Measurements from ENCODE around the gene VARS1.

DNA sequence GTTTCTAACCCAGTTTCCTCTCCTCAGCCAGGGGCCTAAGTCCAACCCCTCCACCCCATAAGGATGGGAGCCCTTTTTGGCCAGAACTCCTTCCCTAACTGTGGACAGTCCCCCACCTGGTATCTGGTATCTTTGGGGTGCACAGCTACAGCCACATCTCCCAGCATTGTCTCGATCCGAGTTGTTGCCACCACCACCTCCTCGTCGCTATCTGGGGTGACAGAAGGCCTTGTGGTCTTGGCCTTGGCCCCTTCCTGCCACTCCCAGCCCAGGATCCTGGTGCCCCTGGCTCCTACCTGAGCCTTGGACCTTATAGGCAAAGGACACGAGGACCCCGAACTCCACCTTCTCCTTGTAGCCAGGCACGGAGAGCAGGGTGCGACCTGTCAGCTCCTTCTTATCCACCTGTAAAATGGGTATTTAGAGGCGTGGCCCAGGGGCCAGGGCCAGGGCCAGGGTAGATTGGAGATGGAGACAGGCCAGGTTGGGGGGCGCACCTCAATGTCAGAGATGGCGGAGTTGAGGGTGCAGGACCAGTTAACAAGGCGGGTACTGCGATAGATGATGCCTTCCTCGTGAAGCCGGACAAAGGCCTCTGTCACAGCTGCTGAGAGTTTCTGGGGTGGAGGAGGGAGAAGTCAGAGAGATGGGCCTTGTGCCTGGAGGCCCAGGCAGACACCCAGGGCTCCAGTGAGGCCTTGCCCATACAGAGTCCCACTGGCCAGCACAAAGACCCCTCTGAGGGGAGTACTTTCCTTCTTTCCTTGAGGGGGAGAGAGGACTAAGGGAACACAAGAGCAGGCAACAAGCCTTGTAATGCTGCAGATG is 11.2 kb downstream of the VARS1 start:
- TF ChIP-seq POLR2A (IDR thresholded peaks at IDR 0.05; ENCODE audit: low read depth, low read length) = no peak
- TF ChIP-seq, protein P1, sequence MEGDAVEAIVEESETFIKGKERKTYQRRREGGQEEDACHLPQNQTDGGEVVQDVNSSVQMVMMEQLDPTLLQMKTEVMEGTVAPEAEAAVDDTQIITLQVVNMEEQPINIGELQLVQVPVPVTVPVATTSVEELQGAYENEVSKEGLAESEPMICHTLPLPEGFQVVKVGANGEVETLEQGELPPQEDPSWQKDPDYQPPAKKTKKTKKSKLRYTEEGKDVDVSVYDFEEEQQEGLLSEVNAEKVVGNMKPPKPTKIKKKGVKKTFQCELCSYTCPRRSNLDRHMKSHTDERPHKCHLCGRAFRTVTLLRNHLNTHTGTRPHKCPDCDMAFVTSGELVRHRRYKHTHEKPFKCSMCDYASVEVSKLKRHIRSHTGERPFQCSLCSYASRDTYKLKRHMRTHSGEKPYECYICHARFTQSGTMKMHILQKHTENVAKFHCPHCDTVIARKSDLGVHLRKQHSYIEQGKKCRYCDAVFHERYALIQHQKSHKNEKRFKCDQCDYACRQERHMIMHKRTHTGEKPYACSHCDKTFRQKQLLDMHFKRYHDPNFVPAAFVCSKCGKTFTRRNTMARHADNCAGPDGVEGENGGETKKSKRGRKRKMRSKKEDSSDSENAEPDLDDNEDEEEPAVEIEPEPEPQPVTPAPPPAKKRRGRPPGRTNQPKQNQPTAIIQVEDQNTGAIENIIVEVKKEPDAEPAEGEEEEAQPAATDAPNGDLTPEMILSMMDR (conservative IDR thresholded peaks at IDR 0.05; ENCODE audit: low read depth, low read length) = no peak
- TF ChIP-seq, protein P2, sequence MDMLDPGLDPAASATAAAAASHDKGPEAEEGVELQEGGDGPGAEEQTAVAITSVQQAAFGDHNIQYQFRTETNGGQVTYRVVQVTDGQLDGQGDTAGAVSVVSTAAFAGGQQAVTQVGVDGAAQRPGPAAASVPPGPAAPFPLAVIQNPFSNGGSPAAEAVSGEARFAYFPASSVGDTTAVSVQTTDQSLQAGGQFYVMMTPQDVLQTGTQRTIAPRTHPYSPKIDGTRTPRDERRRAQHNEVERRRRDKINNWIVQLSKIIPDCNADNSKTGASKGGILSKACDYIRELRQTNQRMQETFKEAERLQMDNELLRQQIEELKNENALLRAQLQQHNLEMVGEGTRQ (IDR thresholded peaks at IDR 0.05; ENCODE audit: low read depth, low read length) = no peak
- no peak for TF ChIP-seq CEBPB (IDR thresholded peaks at IDR 0.05; ENCODE audit: low read depth, low read length)
- TF ChIP-seq MAFK (IDR thresholded peaks at IDR 0.05; ENCODE audit: low read depth, low read length) = no peak
- no peak for TF ChIP-seq MAZ (IDR thresholded peaks at IDR 0.05; ENCODE audit: borderline replicate concordance, low read depth, low read length)
- TF ChIP-seq BHLHE40 (IDR thresholded peaks at IDR 0.05; ENCODE audit: low read depth, low read length) = no peak
- TF ChIP-seq RCOR1 (IDR thresholded peaks at IDR 0.05; ENCODE audit: insufficient replicate concordance, low read length) = no peak
- no peak for TF ChIP-seq RAD21 (IDR thresholded peaks at IDR 0.05; ENCODE audit: low read length)
- no peak for TF ChIP-seq SMC3 (IDR thresholded peaks at IDR 0.05; ENCODE audit: low read depth, low read length)

Data from IMR-90 (cell line).